CD14-positive monocyte (primary cell): ENCODE measurements around the gene ITPR2. TPM values are rescaled to one million over a fixed set of nuclear protein-coding genes. Genes with fewer than 3 reads are reported as not detected.

ENCODE experiments used
- DNase-seq, 3 donors: peaks; one replicate each; pipeline ENCODE4 v3.0.0-alpha.2; 2011 to 2022
- H2AFZ ChIP-seq: 2 replicates; pipeline ENCODE4 v1.6.0; 2012; ENCODE audit warnings: mild to moderate bottlenecking, low read depth, low read length, inconsistent platforms; ENCODE audit not compliant: insufficient read depth, poor library complexity, severe bottlenecking
- H3K27ac ChIP-seq, 2 donors: 1 replicate in 1 of 2; 2 replicates in 1 of 2; pipeline ENCODE4 v1.5.1; 2012 to 2013; ENCODE audit warnings: low read length in 2 of 2, control low read depth in 1 of 2, inconsistent platforms in 1 of 2, low read depth in 1 of 2, mild to moderate bottlenecking in 1 of 2
- H3K27me3 ChIP-seq, 2 donors: one replicate each; pipeline versions ENCODE4 v1.6.0 to v1.6.1; 2011 to 2013; ENCODE audit warnings: low read length in 2 of 2; ENCODE audit not compliant: control insufficient read depth in 2 of 2, insufficient read depth in 2 of 2
- H3K36me3 ChIP-seq, 2 donors: replicated peaks in 1 of 2; 1 replicate in 1 of 2; 2 replicates in 1 of 2; pipeline versions ENCODE4 v1.5.1 to v1.6.1; 2012 to 2013; ENCODE audit warnings: low read length in 2 of 2, control low read depth in 1 of 2, inconsistent platforms in 1 of 2, mild to moderate bottlenecking in 1 of 2; ENCODE audit not compliant: insufficient read depth in 2 of 2, control insufficient read depth in 1 of 2
- H3K4me1 ChIP-seq, 2 donors: 1 replicate in 1 of 2; 2 replicates in 1 of 2; pipeline versions ENCODE4 v1.5.1 to v1.6.1; 2012 to 2013; ENCODE audit warnings: low read length in 2 of 2, control low read depth in 1 of 2, inconsistent platforms in 1 of 2, mild to moderate bottlenecking in 1 of 2, moderate library complexity in 1 of 2; ENCODE audit not compliant: insufficient read depth in 2 of 2, control insufficient read depth in 1 of 2
- H3K4me2 ChIP-seq: replicated peaks from 2 replicates; pipeline ENCODE3; 2012; ENCODE audit warnings: low read length, moderate library complexity, mild to moderate bottlenecking; ENCODE audit not compliant: poor library complexity, severe bottlenecking; ENCODE audit errors: extremely low read depth
- H3K4me3 ChIP-seq, 3 experiments: fragments of 200-600 bp in 1 of 3; sonication (generic) in 1 of 3; replicated peaks in 1 of 3; 1 replicate in 2 of 3; 2 replicates in 1 of 3; pipeline ENCODE4 v1.5.1; 2011 to 2013; ENCODE audit warnings: low read length in 3 of 3, mild to moderate bottlenecking in 3 of 3, control low read depth in 2 of 3, low read depth in 2 of 3, inconsistent platforms in 1 of 3, moderate library complexity in 1 of 3
- H3K79me2 ChIP-seq: 2 replicates; pipeline ENCODE4 v1.6.0; 2012; ENCODE audit warnings: mild to moderate bottlenecking, control low read depth, inconsistent platforms, low read length, moderate library complexity; ENCODE audit not compliant: insufficient read depth
- H3K9ac ChIP-seq: 2 replicates; pipeline ENCODE4 v1.6.0; 2017; ENCODE audit warnings: low read length, mild to moderate bottlenecking; ENCODE audit not compliant: insufficient read depth, poor library complexity, severe bottlenecking
- H3K9me3 ChIP-seq, 2 donors: replicated peaks in 1 of 2; 1 replicate in 1 of 2; 2 replicates in 1 of 2; pipeline versions ENCODE4 v1.5.1 to v1.6.1; 2012 to 2013; ENCODE audit warnings: low read length in 2 of 2, control low read depth in 1 of 2; ENCODE audit not compliant: control insufficient read depth in 1 of 2, insufficient read depth in 1 of 2
- H4K20me1 ChIP-seq: 2 replicates; pipeline ENCODE4 v1.6.0; 2012; ENCODE audit warnings: mild to moderate bottlenecking, low read length, control low read depth, moderate library complexity; ENCODE audit not compliant: insufficient read depth
- H3K27ac Mint-ChIP-seq, 7 donors: one replicate each; pipeline ENCODE4 v1.8.0; 2020; ENCODE audit warnings: mild to moderate bottlenecking in 7 of 7, mixed read lengths in 7 of 7, moderate library complexity in 6 of 7, inconsistent platforms in 2 of 7
- H3K27me3 Mint-ChIP-seq, 3 donors: one replicate each; pipeline ENCODE4 v1.8.0; 2021 to 2022; ENCODE audit warnings: low read depth in 3 of 3, mild to moderate bottlenecking in 3 of 3, mixed read lengths in 3 of 3, moderate library complexity in 3 of 3, inconsistent platforms in 1 of 3
- H3K36me3 Mint-ChIP-seq, 2 donors: one replicate each; pipeline ENCODE4 v1.8.0; 2020; ENCODE audit warnings: mixed read lengths in 2 of 2, inconsistent platforms in 1 of 2, mild to moderate bottlenecking in 1 of 2
- H3K4me1 Mint-ChIP-seq: one replicate; pipeline ENCODE4 v1.8.0; 2020; ENCODE audit warnings: mild to moderate bottlenecking, mixed read lengths
- H3K4me3 Mint-ChIP-seq, 2 donors: one replicate each; pipeline ENCODE4 v1.8.0; 2020; ENCODE audit warnings: mild to moderate bottlenecking in 2 of 2, mixed read lengths in 2 of 2, moderate library complexity in 1 of 2
- H3K9me3 Mint-ChIP-seq, 7 donors: one replicate each; pipeline ENCODE4 v1.8.0; 2020 to 2022; ENCODE audit warnings: mixed read lengths in 7 of 7, mild to moderate bottlenecking in 6 of 7, moderate library complexity in 6 of 7, inconsistent platforms in 2 of 7
- CTCF ChIP-seq: fragments of 200-600 bp; IDR thresholded peaks from one replicate; pipeline ENCODE4 v1.8.0; 2022; ENCODE audit warnings: antibody characterized with exemption, mild to moderate bottlenecking
- WGBS: methylation state at CpG from one replicate; pipeline ENCODE4 v1.1.5; 2013; ENCODE audit warnings: missing lambda C conversion rate; ENCODE audit not compliant: insufficient coverage; 5-methylcytosine and 5-hydroxymethylcytosine counted together
- intact Hi-C, 2 donors: fragments of 100-400 bp; cut with micrococcal nuclease; formaldehyde crosslinking; loops; one replicate each; pipeline versions ENCODE4 v1.15.0 to v1.15.1; 2023
- polyA plus RNA-seq, 3 donors: library from polyadenylated mRNA; depleted of rRNA in 1 of 3; unstranded in 2 of 3; stranded (reverse) in 1 of 3; fragments of 300-500 nt in 2 of 3; fragments of >200 nt in 1 of 3; fragmentation: Illumina TruSeq in 2 of 3; gene quantifications; 1 replicate in 2 of 3; 2 replicates in 1 of 3; pipeline ENCODE4 v1.2.3, GENCODE V29; 2012 to 2021

ITPR2 gene
- polyA plus RNA-seq, 3 donors, result 2.7 to 6.4 (median 5.7) TPM

- peaks cover 9% of the 10 kb centered on the region in 2 donors for H3K4me1 ChIP-seq
- H4K20me1 ChIP-seq, result no peaks in the 10 kb centered on the region
- H3K4me3 ChIP-seq, result no peak overlapping the region
- H3K27ac Mint-ChIP-seq, result no peak overlapping the region
- peaks cover 25 to 28% of the 10 kb centered on the region in 2 donors for H3K36me3 Mint-ChIP-seq
- intact Hi-C loops, result no loop called here
- no peak overlapping the region for H2AFZ ChIP-seq
- no CpG with 5 or more reads among the region's 6 CpGs for WGBS
- H3K9me3 Mint-ChIP-seq, result no peaks in the 10 kb centered on the region
- H3K4me1 Mint-ChIP-seq, result peaks cover 16% of the 10 kb centered on the region
- no peak overlapping the region for H3K9ac ChIP-seq
- TF ChIP-seq CTCF, result no peak
- no peaks in the 10 kb centered on the region for H3K9me3 ChIP-seq
- no peak overlapping the region for H3K27ac ChIP-seq
- no peak overlapping the region for H3K4me3 Mint-ChIP-seq
- H3K27me3 Mint-ChIP-seq, result no peaks in the 10 kb centered on the region
- no peaks in the 10 kb centered on the region for H3K36me3 ChIP-seq
- no peaks in the 10 kb centered on the region for H3K27me3 ChIP-seq
- no peaks in the 10 kb centered on the region for H3K79me2 ChIP-seq
- DNase-seq, result no peak
- H3K4me2 ChIP-seq, result no peak overlapping the region
These were observed 367.4 kb downstream of the ITPR2 start for GRCh38 chr12:26465419-26466097.

GRCh38 chr12:26461776-26462175 is 371.2 kb downstream of the ITPR2 start:
- no CpG with 5 or more reads among the region's 1 CpG for WGBS

More at GRCh38 chr12:26461776-26462175, 371.2 kb downstream of the ITPR2 start:
- intact Hi-C loops, result no loop called here
- no peaks in the 10 kb centered on the region for H3K27me3 Mint-ChIP-seq
- no peak overlapping the region for H3K4me2 ChIP-seq
- H3K9ac ChIP-seq, result no peak overlapping the region
- H3K36me3 Mint-ChIP-seq, result peaks cover 37 to 40% of the 10 kb centered on the region in 2 donors
- no peaks in the 10 kb centered on the region for H3K9me3 Mint-ChIP-seq
- H3K4me1 Mint-ChIP-seq, result peaks cover 17% of the 10 kb centered on the region
- TF ChIP-seq CTCF, result no peak
- H3K27ac Mint-ChIP-seq, result no peak overlapping the region
- H3K79me2 ChIP-seq, result no peaks in the 10 kb centered on the region
- no peaks in the 10 kb centered on the region for H4K20me1 ChIP-seq
- peaks cover 10 to 12% of the 10 kb centered on the region in 2 donors for H3K4me1 ChIP-seq
- H3K4me3 ChIP-seq, result no peak overlapping the region
- no peak overlapping the region for H2AFZ ChIP-seq
- no peaks in the 10 kb centered on the region for H3K9me3 ChIP-seq
- no peak overlapping the region for H3K27ac ChIP-seq
- H3K4me3 Mint-ChIP-seq, result no peak overlapping the region
- DNase-seq, result no peak
- peaks cover 0 to 12% of the 10 kb centered on the region in 2 donors for H3K36me3 ChIP-seq
- H3K27me3 ChIP-seq, result no peaks in the 10 kb centered on the region
